IPS-11a (cell line): ENCODE results near the gene C20orf96.
"Not testable (repeated sequence)": the region's sequence is repeated elsewhere in the genome, so short reads cannot be mapped to it uniquely, and the experiment has no call there.

Experiments used
- H3K4me3 ChIP-seq: one replicate; pipeline ENCODE4 v1.5.1; 2013; ENCODE audit warnings: low read depth, low read length, control low read depth

Gene C20orf96

GRCh38 chr20:290084-290831 lies at the start of gene C20orf96:
C20orf96 (minus strand) TSS chr20:290750; CDS start chr20:290610, 140 bp downstream.
- peak within 1 kb of the TSS; percentile 73 for H3K4me3 ChIP-seq

- H3K4me3 ChIP-seq, result not testable (repeated sequence)
These were observed 45.5 kb upstream of the C20orf96 start for GRCh38 chr20:336040-336439.

GRCh38 chr20:334578-334977 lies 44.0 kb upstream of the C20orf96 start:
- no peak overlapping the region for H3K4me3 ChIP-seq

GRCh38 chr20:330233-331149 lies 39.9 kb upstream of the C20orf96 start:
- no peak overlapping the region for H3K4me3 ChIP-seq

- no peak overlapping the region for H3K4me3 ChIP-seq
These were observed 39.3 kb upstream of the C20orf96 start for GRCh38 chr20:329851-330232.

GRCh38 chr20:328975-329695 lies 38.6 kb upstream of the C20orf96 start:
- H3K4me3 ChIP-seq, result no peak overlapping the region

GRCh38 chr20:328027-328974 lies 37.8 kb upstream of the C20orf96 start:
- peak overlapping the region; percentile 82 for H3K4me3 ChIP-seq

GRCh38 chr20:327186-328026 lies 36.9 kb upstream of the C20orf96 start:
- peak overlapping the region; percentile 82 for H3K4me3 ChIP-seq

- H3K4me3 ChIP-seq, result peak overlapping the region; percentile 69
These were observed 36.2 kb upstream of the C20orf96 start for GRCh38 chr20:326645-327185.

GRCh38 chr20:325889-326644 lies 35.5 kb upstream of the C20orf96 start:
- H3K4me3 ChIP-seq, result peak overlapping the region; percentile 69

GRCh38 chr20:325045-325888 lies 34.7 kb upstream of the C20orf96 start, which contains the start of gene SOX12:
SOX12 (plus strand) TSS chr20:325552; CDS start chr20:325925, 373 bp downstream.
- H3K4me3 ChIP-seq, result peak within 1 kb of the TSS; percentile 69

- peak overlapping the region; percentile 55 for H3K4me3 ChIP-seq
These were observed 33.9 kb upstream of the C20orf96 start for GRCh38 chr20:324177-325044.

GRCh38 chr20:316316-317068 lies 25.9 kb upstream of the C20orf96 start:
- H3K4me3 ChIP-seq, result no peak overlapping the region

GRCh38 chr20:313948-314347 lies 23.4 kb upstream of the C20orf96 start:
- no peak overlapping the region for H3K4me3 ChIP-seq

- no peak overlapping the region for H3K4me3 ChIP-seq
These were observed 22.9 kb upstream of the C20orf96 start for GRCh38 chr20:313402-313801.

GRCh38 chr20:312866-313265 lies 22.3 kb upstream of the C20orf96 start:
- no peak overlapping the region for H3K4me3 ChIP-seq
